ENCODE measurements around the gene OLFM1.

OLFM1 gene

DNA sequence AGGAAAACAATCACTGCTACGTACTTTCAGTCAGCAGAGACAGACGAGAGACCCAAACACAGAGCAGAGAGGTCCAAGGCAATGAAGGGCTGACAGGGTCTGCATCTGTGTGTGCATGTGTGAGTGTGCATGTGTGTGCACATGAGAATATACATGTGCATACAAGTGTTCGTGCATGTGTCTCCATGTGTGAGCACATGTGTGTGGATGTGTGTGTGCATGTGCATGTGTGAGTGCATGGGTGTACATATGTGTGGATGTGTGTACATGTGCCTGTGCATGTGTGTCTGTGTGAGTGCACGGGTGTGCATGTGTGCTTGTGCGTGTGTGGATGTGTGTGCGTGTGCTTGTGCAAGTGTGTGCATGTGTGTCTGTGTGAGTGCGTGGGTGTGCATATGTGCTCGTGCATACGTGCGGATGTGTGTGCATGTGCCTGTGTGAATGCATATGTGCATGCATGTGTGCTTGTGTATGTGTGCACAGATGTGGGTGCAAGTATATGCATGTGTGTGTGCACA is 82.3 kb downstream of the OLFM1 start:
- no peak for DNase-seq (ENCODE audit: low read depth in 2 of 3, low spot score in 2 of 3)

DNA sequence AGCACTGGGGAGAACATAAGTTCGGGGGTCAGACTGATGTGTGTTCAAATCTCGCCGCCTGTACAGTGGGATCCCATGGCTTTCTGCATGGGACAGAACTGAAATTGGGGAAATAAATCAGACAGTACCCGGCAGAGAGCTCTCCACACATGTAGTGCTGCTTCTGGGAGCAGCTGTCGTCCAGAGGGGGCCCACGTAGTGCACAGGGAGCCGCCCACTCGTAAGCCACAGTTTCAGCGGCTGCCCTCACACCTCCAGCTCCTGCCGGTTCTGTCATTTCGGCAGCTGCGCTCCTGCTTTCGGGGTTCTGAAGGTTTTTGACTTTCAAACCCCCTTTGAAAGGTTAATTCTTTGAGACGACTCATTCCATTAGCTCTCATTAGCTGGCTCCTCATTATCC is 83.1 kb downstream of the OLFM1 start:
- no peak for DNase-seq (ENCODE audit: low read depth in 2 of 3, low spot score in 2 of 3)
